Stimulated activated CD8-positive, alpha-beta memory T cell treated with anti-CD3 and anti-CD28 coated beads, Interleukin-4, amount 100 ng/mL, for 48 hours (primary cell): ENCODE results near the gene SLAMF1.

Experiments
- DNase-seq: peaks from one replicate; pipeline ENCODE4 v3.0.0-alpha.2; 2020

Gene SLAMF1

DNA sequence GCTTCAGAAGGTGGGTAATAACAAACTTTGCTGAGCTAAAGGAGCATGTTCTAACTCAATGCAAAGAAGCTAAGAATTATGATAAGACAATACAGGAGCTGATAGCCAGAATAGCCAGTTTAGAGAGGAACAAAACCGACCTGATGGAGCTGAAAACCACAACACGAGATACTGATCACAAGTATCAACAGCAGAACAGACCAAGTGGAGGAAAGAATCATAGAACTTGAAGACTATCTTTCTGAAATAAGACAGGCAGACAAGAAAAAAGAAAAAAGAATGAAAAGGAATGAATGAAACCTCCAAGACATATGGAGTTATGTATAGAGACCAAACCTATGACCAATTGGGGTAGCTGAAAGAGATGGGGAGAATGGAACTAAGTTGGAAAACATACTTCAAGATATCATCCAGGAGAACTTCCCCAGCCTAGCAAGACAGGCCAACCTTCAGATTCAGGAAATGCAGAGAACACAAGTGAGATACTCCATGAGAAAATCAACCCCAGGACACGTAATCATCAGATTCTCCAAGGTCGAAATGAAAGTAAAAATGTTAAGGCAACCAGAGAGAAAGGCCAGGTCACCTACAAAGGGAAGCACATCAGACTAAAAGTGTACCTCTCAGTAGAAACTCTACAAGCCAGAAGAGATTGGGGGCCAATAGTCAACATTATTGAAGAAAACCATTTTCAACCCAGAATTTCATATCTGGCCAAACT lies 88.0 kb downstream of the SLAMF1 start:
- no peak for DNase-seq
